ENCODE results near the gene QRFP. TPM values are rescaled to one million over a fixed set of nuclear protein-coding genes. Genes with fewer than 3 reads are reported as not detected.
A peak's percentile ranks its signal among the peaks of the same experiment; 100 is the strongest.

QRFP gene
- total and polyA plus RNA-seq, 8 donors, result not detected

DNA sequence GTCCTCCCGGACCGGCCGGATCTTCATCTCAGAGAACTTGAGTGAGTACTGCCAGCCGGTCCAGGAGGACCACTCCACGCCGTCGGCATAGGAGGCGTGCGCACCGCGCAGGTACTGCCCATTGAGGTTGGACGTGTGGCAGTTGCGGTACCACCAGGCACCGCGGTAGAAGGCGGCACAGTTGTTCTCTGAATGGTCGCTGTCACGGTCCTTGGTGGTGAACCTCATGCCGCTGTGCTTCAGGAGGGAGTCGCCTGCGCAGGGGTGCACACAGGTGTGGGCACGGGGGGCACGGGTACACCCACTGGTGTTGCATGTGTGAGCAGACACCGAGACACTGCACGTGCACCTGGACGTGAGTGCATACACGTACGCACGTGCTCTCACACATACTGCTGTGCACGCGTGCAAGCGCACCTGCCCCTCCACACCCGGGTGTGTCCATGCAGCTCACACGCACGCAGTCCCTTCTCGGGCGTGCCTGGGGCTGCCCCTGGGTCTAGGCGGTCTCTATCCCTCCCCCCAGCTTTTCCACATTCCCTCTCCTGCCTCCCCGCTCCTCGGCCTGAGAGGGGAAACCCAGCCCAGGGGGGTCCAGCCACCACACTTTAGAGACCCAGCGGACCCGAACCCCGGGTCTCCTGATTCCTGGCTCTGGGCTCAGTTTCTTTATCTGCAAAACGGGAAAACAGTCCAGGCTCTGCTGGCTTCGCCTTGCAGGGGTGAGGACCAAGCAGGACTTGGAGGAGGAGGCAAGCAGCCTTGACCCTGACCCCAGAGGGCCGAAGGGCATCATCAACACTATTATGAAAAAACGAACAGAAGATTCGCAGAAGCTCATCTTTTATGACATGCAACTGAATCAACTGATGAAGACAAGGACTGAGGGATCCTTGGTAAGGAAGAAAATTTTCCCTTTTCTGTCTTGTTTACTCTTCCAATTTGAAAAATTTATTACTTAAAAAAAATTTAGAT lies 7.7 kb upstream of the QRFP start:
- H3K27ac ChIP-seq, result no peak overlapping the region
- H3K9me3 ChIP-seq, result no peaks in the 10 kb centered on the region
- H3K4me3 ChIP-seq, result no peak overlapping the region
- DNase-seq (no peak), ATAC-seq (no peak), FAIRE-seq (no peak)
- H3K4me1 ChIP-seq, result no peaks in the 10 kb centered on the region
- TF ChIP-seq, protein P1, sequence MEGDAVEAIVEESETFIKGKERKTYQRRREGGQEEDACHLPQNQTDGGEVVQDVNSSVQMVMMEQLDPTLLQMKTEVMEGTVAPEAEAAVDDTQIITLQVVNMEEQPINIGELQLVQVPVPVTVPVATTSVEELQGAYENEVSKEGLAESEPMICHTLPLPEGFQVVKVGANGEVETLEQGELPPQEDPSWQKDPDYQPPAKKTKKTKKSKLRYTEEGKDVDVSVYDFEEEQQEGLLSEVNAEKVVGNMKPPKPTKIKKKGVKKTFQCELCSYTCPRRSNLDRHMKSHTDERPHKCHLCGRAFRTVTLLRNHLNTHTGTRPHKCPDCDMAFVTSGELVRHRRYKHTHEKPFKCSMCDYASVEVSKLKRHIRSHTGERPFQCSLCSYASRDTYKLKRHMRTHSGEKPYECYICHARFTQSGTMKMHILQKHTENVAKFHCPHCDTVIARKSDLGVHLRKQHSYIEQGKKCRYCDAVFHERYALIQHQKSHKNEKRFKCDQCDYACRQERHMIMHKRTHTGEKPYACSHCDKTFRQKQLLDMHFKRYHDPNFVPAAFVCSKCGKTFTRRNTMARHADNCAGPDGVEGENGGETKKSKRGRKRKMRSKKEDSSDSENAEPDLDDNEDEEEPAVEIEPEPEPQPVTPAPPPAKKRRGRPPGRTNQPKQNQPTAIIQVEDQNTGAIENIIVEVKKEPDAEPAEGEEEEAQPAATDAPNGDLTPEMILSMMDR (IDR thresholded peaks at IDR 0.05), result no peak
- 73 to 82% methylated on average over 48 of the region's 48 CpGs for WGBS, 2 donors
- H3K36me3 ChIP-seq, result no peaks in the 10 kb centered on the region
- H3K27me3 ChIP-seq, result peaks cover 0 to 3% (median 0%) of the 10 kb centered on the region in 4 donors
- intact Hi-C loops (cut with DNase I), result no loop called here

DNA sequence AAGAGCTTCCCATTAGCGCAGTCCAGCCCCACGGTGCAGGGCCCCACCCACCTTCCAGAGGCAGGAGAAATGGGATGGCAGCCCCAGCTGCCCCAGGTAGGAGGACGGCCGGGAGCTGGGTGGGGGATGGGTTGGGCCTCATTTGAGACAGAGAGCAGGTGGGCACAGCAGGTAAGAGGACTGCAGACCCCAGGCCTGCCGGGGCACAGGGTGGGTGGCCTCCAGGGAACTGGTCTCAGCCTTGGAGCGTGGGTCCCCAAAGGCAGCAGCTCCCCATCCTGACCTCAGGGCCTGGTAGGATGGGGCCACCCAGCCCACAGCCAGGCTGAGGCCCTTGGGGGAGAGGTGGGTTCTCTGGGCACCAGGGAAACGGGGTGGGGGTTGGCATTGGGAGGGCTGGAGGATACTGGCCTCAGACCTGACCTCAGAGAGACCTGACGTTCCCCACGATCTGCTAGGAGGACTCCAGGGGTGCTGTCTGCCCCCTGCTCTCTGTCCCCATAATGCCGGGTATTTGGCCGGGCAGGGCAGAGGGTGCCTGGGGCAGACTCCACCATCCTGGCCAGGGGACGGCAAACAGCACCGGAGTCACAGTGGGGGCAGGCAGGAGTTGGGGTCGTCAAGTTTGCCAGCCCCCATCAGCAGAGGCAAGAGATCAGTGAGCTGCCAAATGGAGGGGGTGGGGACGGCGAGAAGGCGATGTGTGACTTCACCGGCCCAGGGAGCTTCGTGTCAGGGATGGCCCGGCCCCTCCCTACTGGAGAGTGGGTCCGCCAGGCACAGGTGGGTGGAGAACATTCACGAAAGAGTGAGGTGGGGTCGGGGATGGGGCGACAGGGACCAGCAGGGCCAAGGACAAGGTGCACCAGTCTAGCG lies 6.8 kb upstream of the QRFP start:
- intact Hi-C loops (cut with DNase I), result no loop called here
- Histone ChIP-seq H3K27me3 (peaks cover 0 to 3% (median 0%) of the 10 kb centered on the region in 4 donors), H3K4me3 (no peak overlapping the region), H3K36me3 (no peaks in the 10 kb centered on the region), H3K9me3 (no peaks in the 10 kb centered on the region), H3K4me1 (no peaks in the 10 kb centered on the region), H3K27ac (no peak overlapping the region)
- TF ChIP-seq, protein P1 (IDR thresholded peaks at IDR 0.05), result no peak
- FAIRE-seq (no peak), DNase-seq (peak in 1 of 6 donors; percentile 50), ATAC-seq (no peak)
- 52 to 54% methylated on average over 25 of the region's 25 CpGs for WGBS, 2 donors

DNA sequence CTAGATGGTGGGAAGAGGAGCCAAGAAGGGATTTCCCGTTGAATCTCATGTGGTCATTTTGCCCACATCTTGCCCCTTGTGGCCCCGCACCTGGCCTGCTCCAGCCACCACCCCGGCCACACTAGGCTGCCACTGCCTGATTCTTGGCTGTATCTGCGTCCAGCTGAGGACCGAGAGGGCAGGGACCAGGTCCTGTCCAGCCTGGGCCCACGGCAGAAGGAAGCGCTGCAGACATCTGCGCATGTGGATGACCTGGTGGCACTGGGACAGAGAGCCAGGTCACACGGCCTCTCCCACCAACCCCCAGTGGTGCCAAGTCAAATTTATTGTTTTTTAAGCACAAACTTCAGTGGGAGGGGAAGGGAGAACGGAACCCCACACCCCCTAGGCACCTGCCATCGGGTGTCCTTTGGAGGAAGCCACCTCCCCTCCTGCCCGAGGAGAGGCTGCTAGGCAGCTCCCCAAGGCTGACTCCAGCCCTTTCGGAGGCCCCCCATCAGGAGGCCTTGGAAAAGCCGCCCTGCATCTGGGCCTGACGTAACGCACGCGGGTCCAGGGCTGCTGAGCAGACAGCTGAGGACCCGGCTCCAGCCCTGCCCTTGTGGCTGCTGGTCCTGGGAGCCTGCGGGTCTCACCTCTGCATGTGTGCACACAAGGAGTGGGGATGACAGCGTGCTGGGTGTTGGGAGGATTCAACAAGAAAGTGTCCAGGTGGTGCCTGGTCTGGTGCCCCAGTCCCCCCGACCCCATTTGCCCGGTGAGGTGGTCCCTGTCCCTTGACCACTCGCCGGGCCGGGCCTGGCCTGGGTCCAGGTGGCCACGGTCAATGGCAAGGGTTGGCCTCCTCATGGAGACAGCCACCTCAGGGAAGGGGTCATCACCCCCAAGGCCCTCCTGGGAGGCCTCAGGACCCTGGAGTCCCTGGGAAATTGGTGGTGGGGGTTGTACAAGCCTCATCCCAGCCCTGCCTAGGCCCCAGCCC lies 5.9 kb upstream of the QRFP start:
- intact Hi-C loops (cut with DNase I), result no loop called here
- 60 to 65% methylated on average over 27 of the region's 27 CpGs for WGBS, 2 donors
- Histone ChIP-seq H3K4me1 (no peaks in the 10 kb centered on the region), H3K27ac (no peak overlapping the region), H3K9me3 (no peaks in the 10 kb centered on the region), H3K27me3 (peaks cover 0 to 3% (median 0%) of the 10 kb centered on the region in 4 donors), H3K4me3 (no peak overlapping the region), H3K36me3 (no peaks in the 10 kb centered on the region)
- no peak for ATAC-seq
- TF ChIP-seq, protein P1 (IDR thresholded peaks at IDR 0.05), result no peak
- no peak for FAIRE-seq
- peak in 1 of 6 donors; percentile 71 for DNase-seq

DNA sequence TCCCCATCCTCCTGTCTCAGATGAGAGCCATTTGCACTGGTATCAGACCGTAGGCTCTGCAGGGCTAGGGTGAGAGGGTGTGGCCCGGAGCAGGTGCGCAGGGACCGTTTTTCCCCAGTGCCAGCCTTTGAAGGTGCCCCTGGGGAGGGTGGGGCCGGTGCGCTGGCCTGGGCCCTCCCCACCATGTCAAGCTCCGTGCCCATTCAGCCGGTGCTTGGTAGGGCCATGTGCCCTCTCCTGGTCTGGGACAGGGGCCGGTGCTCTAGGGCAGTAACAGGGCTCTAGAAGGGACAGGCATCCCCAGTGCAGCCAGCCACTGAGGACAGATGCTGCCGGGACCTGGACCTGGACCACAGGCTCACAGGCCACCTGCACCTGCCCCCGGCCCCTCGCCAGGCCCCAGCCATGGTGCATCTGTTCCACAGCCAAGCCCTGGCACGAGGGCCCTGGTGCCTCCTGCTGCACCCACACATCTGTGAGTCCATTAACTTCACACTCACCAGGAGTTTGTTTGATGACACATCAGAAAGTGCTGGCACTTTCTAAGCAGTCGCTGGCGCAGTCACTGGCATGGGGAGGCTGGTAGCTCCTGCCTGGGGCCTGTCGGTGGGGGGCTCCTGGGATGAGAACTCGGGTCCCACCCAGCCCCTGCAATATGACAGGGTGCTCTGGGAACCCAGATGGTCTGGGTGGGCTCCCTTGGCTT lies 5.0 kb upstream of the QRFP start:
- Histone ChIP-seq H3K9me3 (no peaks in the 10 kb centered on the region), H3K36me3 (no peaks in the 10 kb centered on the region), H3K27ac (no peak overlapping the region), H3K4me1 (no peaks in the 10 kb centered on the region), H3K27me3 (peaks cover 0 to 3% (median 0%) of the 10 kb centered on the region in 4 donors), H3K4me3 (no peak overlapping the region)
- intact Hi-C loops (cut with DNase I), result no loop called here
- TF ChIP-seq, protein P1 (IDR thresholded peaks at IDR 0.05), result no peak
- ATAC-seq, result no peak
- no peak for FAIRE-seq
- peak in 1 of 6 donors; percentile 43 for DNase-seq
- WGBS, 2 donors, result 59 to 75% methylated on average over 16 to 17 of the region's 17 CpGs
